Gastrocnemius medialis (tissue), 4 donors: ENCODE data around the gene NCAPG2.

Experiments
- POLR2A ChIP-seq, 2 donors: fragments of 450-650 bp; IDR thresholded peaks; one replicate each; pipeline ENCODE4 v1.6.1; 2017; ENCODE audit warnings: antibody characterized with exemption in 2 of 2, mild to moderate bottlenecking in 2 of 2, moderate library complexity in 2 of 2
- TF ChIP-seq, protein P1 (sequence below), 5 experiments: fragments of 450-650 bp in 3 of 5; fragments of 200-600 bp in 2 of 5; sonication (generic) in 2 of 5; IDR thresholded peaks in 4 of 5; conservative IDR thresholded peaks in 1 of 5; 1 replicate in 4 of 5; 2 replicates in 1 of 5; pipeline ENCODE4 v1.5.1; 2016 to 2019; ENCODE audit warnings: antibody characterized with exemption in 5 of 5, mild to moderate bottlenecking in 3 of 5, moderate library complexity in 3 of 5

DNA sequence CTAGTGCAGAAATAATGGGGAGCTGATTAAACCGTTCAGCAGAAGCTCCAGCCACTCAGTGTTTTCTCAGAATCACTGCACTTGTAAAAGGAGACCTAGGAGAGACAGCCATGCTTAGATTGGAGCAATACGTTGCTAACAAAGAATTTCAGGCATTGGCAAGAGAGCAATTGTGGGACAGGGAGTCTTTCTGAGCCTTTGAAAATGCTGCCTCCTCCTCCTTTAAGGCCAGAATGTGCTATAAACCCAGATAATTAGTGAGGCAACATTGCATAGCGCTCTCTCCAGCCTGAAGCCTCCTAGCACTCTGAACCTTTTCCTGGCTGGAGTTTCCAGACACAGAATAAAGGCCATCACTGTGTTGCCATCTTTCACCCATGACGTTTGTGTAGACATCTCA, 98.5 kb downstream of the NCAPG2 start:
- TF ChIP-seq, protein P1, sequence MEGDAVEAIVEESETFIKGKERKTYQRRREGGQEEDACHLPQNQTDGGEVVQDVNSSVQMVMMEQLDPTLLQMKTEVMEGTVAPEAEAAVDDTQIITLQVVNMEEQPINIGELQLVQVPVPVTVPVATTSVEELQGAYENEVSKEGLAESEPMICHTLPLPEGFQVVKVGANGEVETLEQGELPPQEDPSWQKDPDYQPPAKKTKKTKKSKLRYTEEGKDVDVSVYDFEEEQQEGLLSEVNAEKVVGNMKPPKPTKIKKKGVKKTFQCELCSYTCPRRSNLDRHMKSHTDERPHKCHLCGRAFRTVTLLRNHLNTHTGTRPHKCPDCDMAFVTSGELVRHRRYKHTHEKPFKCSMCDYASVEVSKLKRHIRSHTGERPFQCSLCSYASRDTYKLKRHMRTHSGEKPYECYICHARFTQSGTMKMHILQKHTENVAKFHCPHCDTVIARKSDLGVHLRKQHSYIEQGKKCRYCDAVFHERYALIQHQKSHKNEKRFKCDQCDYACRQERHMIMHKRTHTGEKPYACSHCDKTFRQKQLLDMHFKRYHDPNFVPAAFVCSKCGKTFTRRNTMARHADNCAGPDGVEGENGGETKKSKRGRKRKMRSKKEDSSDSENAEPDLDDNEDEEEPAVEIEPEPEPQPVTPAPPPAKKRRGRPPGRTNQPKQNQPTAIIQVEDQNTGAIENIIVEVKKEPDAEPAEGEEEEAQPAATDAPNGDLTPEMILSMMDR (IDR thresholded peaks at IDR 0.05 in 4 of 5, conservative IDR thresholded peaks at IDR 0.05 in 1 of 5), result no peak
- TF ChIP-seq POLR2A (IDR thresholded peaks at IDR 0.05), result no peak
